ENCODE results near the gene LRRC7.

GRCh38 chr1:69858534-69858933 is 290.8 kb downstream of the LRRC7 start:
- TF ChIP-seq CTCF (IDR thresholded peaks at IDR 0.05), result no peak
- TF ChIP-seq POLR2AphosphoS5 (IDR thresholded peaks at IDR 0.05; ENCODE audit: low read depth, low read length), result no peak
- no peak for TF ChIP-seq REST (IDR thresholded peaks at IDR 0.05; ENCODE audit: insufficient read depth in 1 of 2, low read depth in 2 of 2, low read length in 1 of 2)

All from Panc1 (cell line).